GM12878 (cell line): Measurements from ENCODE around the gene TMPRSS3. TPM values are rescaled to one million over a fixed set of nuclear protein-coding genes. Genes with fewer than 3 reads are reported as not detected.

Experiments
- ATAC-seq: fragments of 200-7000 bp; cut with Tn5 transposase; 3 replicates; pipeline ENCODE4 v1.9.1; 2020; ENCODE audit warnings: mild to moderate bottlenecking, moderate library complexity
- BruUV-seq: library from RNA; stranded (reverse); fragments of 400-500 nt; replicated peaks from 2 replicates; lab custom pipeline; 2021; lab: Mats Ljungman, UMichigan
- CTCF ChIA-PET: fragments of 300-600 bp; sonication (Branson Sonifier 250); formaldehyde crosslinking; extraction: SDS; loops from one replicate; lab custom pipeline; 2021; ENCODE audit warnings: inconsistent platforms; lab: Yijun Ruan, JAX
- POLR2A ChIA-PET: fragments of 350-600 bp; formaldehyde crosslinking; extraction: SDS; loops from one replicate; lab custom pipeline; 2021; ENCODE audit warnings: inconsistent platforms; lab: Charles Lee
- RAD21 ChIA-PET: fragments of 300-600 bp; sonication (Branson Sonifier 250); formaldehyde crosslinking; loops from one replicate; lab custom pipeline; 2023; ENCODE audit warnings: antibody characterized with exemption; ENCODE audit not compliant: unreplicated experiment; lab: Charles Lee
- SMC1A ChIA-PET: fragments of 300-600 bp; sonication (Branson Sonifier 250); formaldehyde crosslinking; loops from one replicate; lab custom pipeline; 2023; ENCODE audit not compliant: unreplicated experiment, uncharacterized antibody; lab: Charles Lee
- DNase-seq: peaks from one replicate; pipeline ENCODE4 v3.0.0-alpha.2; 2011; ENCODE audit warnings: low read depth, low spot score
- FAIRE-seq: peaks from 3 replicates; lab custom pipeline; 2011; peaks lifted over from hg19 to GRCh38; lab: Jason Lieb, UNC
- H2AFZ ChIP-seq: 2 replicates; pipeline ENCODE4 v1.6.0; 2011; ENCODE audit warnings: low read depth, low read length, control low read depth; ENCODE audit not compliant: control insufficient read depth
- H3K27ac ChIP-seq: 2 replicates; pipeline ENCODE4 v1.5.1; 2011; ENCODE audit warnings: control low read depth; ENCODE audit not compliant: control insufficient read depth, insufficient read depth
- H3K27me3 ChIP-seq, 2 experiments: replicated peaks in 1 of 2; 2 replicates each; pipeline versions ENCODE4 v1.6.0 to v1.6.1; 2011; ENCODE audit warnings: low read length in 1 of 2; ENCODE audit not compliant: control insufficient read depth in 2 of 2, insufficient read depth in 2 of 2
- H3K36me3 ChIP-seq, 2 experiments: 2 replicates each; pipeline ENCODE4 v1.5.1; 2011; ENCODE audit warnings: low read length in 1 of 2; ENCODE audit not compliant: control insufficient read depth in 2 of 2, insufficient read depth in 2 of 2
- H3K4me1 ChIP-seq: 2 replicates; pipeline ENCODE4 v1.6.1; 2011; ENCODE audit warnings: mild to moderate bottlenecking, low read length, moderate library complexity, mixed read lengths; ENCODE audit not compliant: control insufficient read depth, insufficient read depth
- H3K4me2 ChIP-seq: 2 replicates; pipeline ENCODE4 v1.6.0; 2011; ENCODE audit warnings: control low read depth; ENCODE audit not compliant: control insufficient read depth, insufficient read depth
- H3K4me3 ChIP-seq: fragments of 200-600 bp; sonication (generic); 2 replicates; pipeline ENCODE4 v1.5.1; 2016
- H3K79me2 ChIP-seq: 2 replicates; pipeline ENCODE4 v1.6.0; 2011; ENCODE audit warnings: low read length; ENCODE audit not compliant: control insufficient read depth, insufficient read depth
- H3K9ac ChIP-seq: 2 replicates; pipeline ENCODE4 v1.8.0; 2011; ENCODE audit warnings: low read length, control low read depth, mixed read lengths; ENCODE audit not compliant: control insufficient read depth, insufficient read depth
- H3K9me3 ChIP-seq: replicated peaks from 3 replicates; pipeline ENCODE4 v1.5.1; 2011; ENCODE audit warnings: mild to moderate bottlenecking, low read length; ENCODE audit not compliant: control insufficient read depth, insufficient read depth
- H4K20me1 ChIP-seq: 2 replicates; pipeline ENCODE4 v1.6.0; 2011; ENCODE audit not compliant: control insufficient read depth, insufficient read depth
- ASH2L ChIP-seq: fragments of 300-600, 200-600 bp; sonication (generic); IDR thresholded peaks from 2 replicates; pipeline ENCODE4 v1.6.1; 2017; ENCODE audit warnings: low read depth, mild to moderate bottlenecking, borderline replicate concordance
- JUND ChIP-seq: IDR thresholded peaks from 2 replicates; pipeline ENCODE4 v1.6.1; 2012; ENCODE audit warnings: low read depth, mild to moderate bottlenecking, low read length, improper control_type of control experiment, moderate library complexity
- MXI1 ChIP-seq: fragments of 150-350 bp; IDR thresholded peaks from 2 replicates; pipeline ENCODE4 v1.6.1; 2011; ENCODE audit warnings: low read depth, mild to moderate bottlenecking, inconsistent platforms, low read length, improper control_type of control experiment
- NR2C1 ChIP-seq: fragments of 450-650 bp; IDR thresholded peaks from 2 replicates; pipeline ENCODE4 v1.6.1; 2017; ENCODE audit warnings: antibody characterized with exemption, mild to moderate bottlenecking, moderate library complexity
- POLR2A ChIP-seq: IDR thresholded peaks from 2 replicates; pipeline ENCODE4 v1.6.1; 2011; ENCODE audit warnings: low read depth, mild to moderate bottlenecking, low read length
- WGBS: methylation state at CpG from one replicate; pipeline ENCODE4 v1.1.6; 2016; ENCODE audit warnings: low lambda C conversion rate; ENCODE audit not compliant: insufficient replicate concordance, insufficient coverage; ENCODE audit errors: missing lambda C conversion rate; 5-methylcytosine and 5-hydroxymethylcytosine counted together
- in situ Hi-C: fragments of 300-500 bp; cut with MboI; formaldehyde crosslinking; loops from 9 replicates; pipeline ENCODE4 v1.14.3; 2018; ENCODE audit warnings: mixed read lengths
- intact Hi-C: fragments of 100-400 bp; cut with micrococcal nuclease; formaldehyde crosslinking; loops from one replicate; pipeline ENCODE4 v1.14.2; 2022; ENCODE audit not compliant: unreplicated experiment
- polyA plus RNA-seq, 11 experiments: library from polyadenylated mRNA; depleted of rRNA in 4 of 11; unstranded in 6 of 11; stranded (reverse) in 5 of 11; fragments of >200 nt; fragmentation: Nextera tagmentation in 4 of 11; fragmentation: Illumina TruSeq in 1 of 11; extraction: Ambion mirVana in 4 of 11; extraction: Trizol in 1 of 11; gene quantifications; 1 replicate in 1 of 11; 2 replicates in 10 of 11; pipeline versions ENCODE4 v1.2.1 to v1.2.3, GENCODE V29; 2011 to 2016; ENCODE audit warnings: inconsistent platforms in 2 of 11, missing spikeins in 2 of 11, low read depth in 1 of 11
- total RNA-seq, 4 experiments: library from RNA; depleted of rRNA in 3 of 4; stranded (reverse); fragments of >200 nt in 3 of 4; fragmentation: Illumina TruSeq in 1 of 4; extraction: Trizol in 1 of 4; gene quantifications; 2 replicates each; pipeline versions ENCODE4 v1.2.1 to v1.2.3, GENCODE V29; 2013 to 2021
- TF ChIP-seq, protein P1 (sequence below): IDR thresholded peaks from 2 replicates; pipeline ENCODE4 v1.6.1; 2012; ENCODE audit warnings: low read depth, low read length, improper control_type of control experiment
- TF ChIP-seq, protein P2 (sequence below): fragments of 150-350 bp; IDR thresholded peaks from 2 replicates; pipeline ENCODE4 v1.6.1; 2014; ENCODE audit warnings: mild to moderate bottlenecking, low read depth, low read length

Gene TMPRSS3
- total and polyA plus RNA-seq, 10 of the 15 experiments (the other 5 are each of a cell fraction or from before 2014, with no cell fraction given) = 0.51 to 1.5 (median 0.82) TPM; not detected in 1

GRCh38 chr21:42397746-42398394, 2.0 kb upstream of the TMPRSS3 start:
- no peaks in the 10 kb centered on the region for H3K36me3 ChIP-seq
- no peak overlapping the region for H2AFZ ChIP-seq
- no peak overlapping the region for H3K4me2 ChIP-seq
- WGBS = 79% methylated on average over 14 of the region's 14 CpGs
- DNase-seq = no peak
- in situ Hi-C loops = no loop called here
- H3K79me2 ChIP-seq = peaks cover 4% of the 10 kb centered on the region
- no peak overlapping the region for H3K4me3 ChIP-seq
- H3K9me3 ChIP-seq = peaks cover 5% of the 10 kb centered on the region; the same call in 1 of the 3 replicates
- no peak overlapping the region for H3K9ac ChIP-seq
- no peak for ATAC-seq
- RAD21 ChIA-PET = interaction anchor here (1.2 to 3.2 kb wide), 4 partner anchors 11 to 44 kb away, joined by 6 to 19 read pairs (median 6); no protein-coding TSS in a partner anchor
- no TSS peak for BruUV-seq
- SMC1A ChIA-PET = interaction anchor here (0.9 to 2.7 kb wide), 11 partner anchors 11 to 138 kb away, joined by 3 to 12 read pairs (median 5); no protein-coding TSS in a partner anchor
- H3K27ac ChIP-seq = no peak overlapping the region
- peaks cover 16% of the 10 kb centered on the region for H3K4me1 ChIP-seq
- FAIRE-seq = no peak
- CTCF ChIA-PET = interaction anchor here (1.3 to 1.4 kb wide), 2 partner anchors 13 to 14 kb away, joined by 3 to 5 read pairs; no protein-coding TSS in a partner anchor
- H4K20me1 ChIP-seq = no peaks in the 10 kb centered on the region
- no peaks in the 10 kb centered on the region for H3K27me3 ChIP-seq
- TF ChIP-seq POLR2A (no peak), JUND (no peak)
- TF ChIP-seq, all 136 proteins: peak for 0
- intact Hi-C loops = no loop called here
- POLR2A ChIA-PET = interaction anchor here (0.9 to 3.5 kb wide), 4 partner anchors 11 to 25 kb away, joined by 3 to 16 read pairs (median 4); no protein-coding TSS in a partner anchor

DNA sequence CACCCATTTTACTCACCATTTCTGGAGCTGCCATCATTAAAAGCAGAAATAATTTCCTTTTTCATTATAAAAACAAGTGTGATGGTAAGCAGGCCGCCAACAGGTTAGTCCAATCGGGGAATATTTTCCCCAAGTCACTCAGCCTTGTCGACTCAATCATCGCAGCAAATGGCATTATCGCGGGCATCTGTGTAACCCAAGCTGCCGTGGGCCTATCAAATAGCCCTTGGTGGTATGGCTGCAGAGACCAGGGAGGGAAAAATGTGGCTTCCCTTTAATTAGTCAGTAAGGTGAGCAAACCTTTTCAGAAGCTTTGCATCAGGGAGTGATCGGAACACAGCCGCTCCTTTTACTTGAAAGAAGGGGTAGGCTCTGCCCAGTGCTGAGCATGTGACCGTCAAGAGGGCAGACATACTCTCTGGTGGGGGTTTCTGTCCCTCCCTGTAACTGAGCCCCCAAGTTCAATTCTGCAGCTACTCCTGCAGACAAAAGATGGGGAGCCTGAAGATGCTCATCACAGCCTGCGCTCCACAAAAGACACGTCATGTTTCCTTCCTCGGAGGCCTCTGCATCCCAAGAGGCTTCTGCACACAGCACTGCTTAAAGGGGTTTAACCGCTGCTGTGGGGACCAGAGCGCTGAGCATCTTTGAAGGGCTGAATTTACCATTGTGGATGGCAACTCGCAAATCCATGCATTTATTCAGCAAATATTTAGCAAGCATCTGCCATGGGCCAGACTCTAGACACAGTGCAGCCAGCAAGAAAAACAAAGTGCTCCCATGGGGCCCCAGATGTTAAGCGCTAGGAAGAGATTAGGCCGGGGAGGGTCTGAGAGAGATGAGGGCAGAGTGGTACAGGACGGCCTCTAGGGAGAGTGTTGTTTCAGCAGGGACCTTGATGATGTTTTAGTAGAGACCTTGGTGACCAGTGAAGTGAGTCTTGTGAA, 1.2 kb upstream of the TMPRSS3 start:
- ChIA-PET POLR2A (interaction anchor here (0.8 kb wide), 1 partner anchor 24 kb away, joined by 3 read pairs; no protein-coding TSS in a partner anchor), CTCF (no interaction called here), SMC1A (interaction anchor here (1.1 to 2.4 kb wide), 6 partner anchors 12 to 62 kb away, joined by 3 to 12 read pairs (median 4); no protein-coding TSS in a partner anchor), RAD21 (interaction anchor here (1.2 to 1.8 kb wide), 2 partner anchors 26 to 44 kb away, joined by 3 to 6 read pairs; no protein-coding TSS in a partner anchor)
- Histone ChIP-seq H3K27me3 (no peaks in the 10 kb centered on the region), H3K36me3 (no peaks in the 10 kb centered on the region), H3K4me2 (no peak overlapping the region), H3K79me2 (peaks cover 9% of the 10 kb centered on the region), H3K4me3 (no peak overlapping the region), H2AFZ (no peak overlapping the region), H3K27ac (no peak overlapping the region), H3K4me1 (peaks cover 24% of the 10 kb centered on the region), H3K9me3 (peaks cover 5% of the 10 kb centered on the region; the same call in 1 of the 3 replicates), H4K20me1 (no peaks in the 10 kb centered on the region), H3K9ac (no peak overlapping the region)
- DNase-seq (no peak), FAIRE-seq (no peak), ATAC-seq (no peak)
- in situ Hi-C loops = no loop called here
- TF ChIP-seq ASH2L = no peak
- TF ChIP-seq NR2C1 = no peak
- TF ChIP-seq, protein P1, sequence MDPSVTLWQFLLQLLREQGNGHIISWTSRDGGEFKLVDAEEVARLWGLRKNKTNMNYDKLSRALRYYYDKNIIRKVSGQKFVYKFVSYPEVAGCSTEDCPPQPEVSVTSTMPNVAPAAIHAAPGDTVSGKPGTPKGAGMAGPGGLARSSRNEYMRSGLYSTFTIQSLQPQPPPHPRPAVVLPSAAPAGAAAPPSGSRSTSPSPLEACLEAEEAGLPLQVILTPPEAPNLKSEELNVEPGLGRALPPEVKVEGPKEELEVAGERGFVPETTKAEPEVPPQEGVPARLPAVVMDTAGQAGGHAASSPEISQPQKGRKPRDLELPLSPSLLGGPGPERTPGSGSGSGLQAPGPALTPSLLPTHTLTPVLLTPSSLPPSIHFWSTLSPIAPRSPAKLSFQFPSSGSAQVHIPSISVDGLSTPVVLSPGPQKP = no peak
- no peak for TF ChIP-seq MXI1
- TF ChIP-seq, protein P2, sequence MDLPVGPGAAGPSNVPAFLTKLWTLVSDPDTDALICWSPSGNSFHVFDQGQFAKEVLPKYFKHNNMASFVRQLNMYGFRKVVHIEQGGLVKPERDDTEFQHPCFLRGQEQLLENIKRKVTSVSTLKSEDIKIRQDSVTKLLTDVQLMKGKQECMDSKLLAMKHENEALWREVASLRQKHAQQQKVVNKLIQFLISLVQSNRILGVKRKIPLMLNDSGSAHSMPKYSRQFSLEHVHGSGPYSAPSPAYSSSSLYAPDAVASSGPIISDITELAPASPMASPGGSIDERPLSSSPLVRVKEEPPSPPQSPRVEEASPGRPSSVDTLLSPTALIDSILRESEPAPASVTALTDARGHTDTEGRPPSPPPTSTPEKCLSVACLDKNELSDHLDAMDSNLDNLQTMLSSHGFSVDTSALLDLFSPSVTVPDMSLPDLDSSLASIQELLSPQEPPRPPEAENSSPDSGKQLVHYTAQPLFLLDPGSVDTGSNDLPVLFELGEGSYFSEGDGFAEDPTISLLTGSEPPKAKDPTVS = no peak
- no TSS peak for BruUV-seq
- WGBS = 64% methylated on average over 19 of the region's 19 CpGs
- intact Hi-C loops = no loop called here
